HepG2 (cell line): Measurements from ENCODE around the gene EGFL8. TPM values are rescaled to one million over a fixed set of nuclear protein-coding genes. Genes with fewer than 3 reads are reported as not detected.

Source experiments
- CBX2 ChIP-seq, 2 experiments: fragments of 200-600 bp in 1 of 2; sonication (generic); formaldehyde crosslinking in 1 of 2; IDR thresholded peaks; 2 replicates each; pipeline versions ENCODE4 v1.7.0 to v1.8.1; 2018 to 2022; ENCODE audit warnings: low read depth in 2 of 2, low read length in 1 of 2, mild to moderate bottlenecking in 1 of 2, missing genetic modification reagents in 1 of 2
- CEBPZ ChIP-seq: IDR thresholded peaks from 2 replicates; pipeline ENCODE4 v1.6.1; 2012; ENCODE audit warnings: low read length, improper control_type of control experiment
- DMTF1 ChIP-seq: sonication (generic); formaldehyde crosslinking; IDR thresholded peaks from 2 replicates; pipeline ENCODE4 v1.4.0; 2020; ENCODE audit warnings: mild to moderate bottlenecking, missing genetic modification reagents
- HCFC1 ChIP-seq: fragments of 150-350 bp; IDR thresholded peaks from 2 replicates; pipeline ENCODE4 v1.6.1; 2014; ENCODE audit warnings: low read depth, low read length
- KDM5A ChIP-seq: fragments of 200-600 bp; sonication (generic); IDR thresholded peaks from 2 replicates; pipeline ENCODE4 v1.7.0; 2018; ENCODE audit warnings: antibody characterized with exemption, mild to moderate bottlenecking, low read length, borderline replicate concordance
- KMT2B ChIP-seq: IDR thresholded peaks from 2 replicates; pipeline ENCODE4 v1.6.1; 2016; ENCODE audit warnings: missing genetic modification reagents, missing compliant biosample characterization
- POGZ ChIP-seq: sonication (generic); formaldehyde crosslinking; IDR thresholded peaks from 2 replicates; pipeline ENCODE4 v1.4.0; 2020; ENCODE audit warnings: mild to moderate bottlenecking, missing genetic modification reagents
- THAP8 ChIP-seq: sonication (generic); formaldehyde crosslinking; IDR thresholded peaks from 2 replicates; pipeline ENCODE4 v1.5.1; 2020; ENCODE audit warnings: missing genetic modification reagents, mild to moderate bottlenecking, borderline replicate concordance
- TOE1 ChIP-seq: sonication (generic); formaldehyde crosslinking; IDR thresholded peaks from 2 replicates; pipeline ENCODE4 v1.4.0; 2020; ENCODE audit warnings: mild to moderate bottlenecking, missing genetic modification reagents
- ZBTB8A ChIP-seq: sonication (generic); formaldehyde crosslinking; IDR thresholded peaks from 2 replicates; pipeline ENCODE4 v1.4.0; 2020; ENCODE audit warnings: mild to moderate bottlenecking, low read depth, missing genetic modification reagents, borderline replicate concordance
- ZFP91 ChIP-seq: sonication (generic); formaldehyde crosslinking; IDR thresholded peaks from 2 replicates; pipeline ENCODE4 v1.9.0; 2022; ENCODE audit warnings: missing genetic modification reagents, mild to moderate bottlenecking, borderline replicate concordance
- ZKSCAN5 ChIP-seq: sonication (generic); formaldehyde crosslinking; IDR thresholded peaks from 2 replicates; pipeline ENCODE4 v1.5.1; 2020; ENCODE audit warnings: mild to moderate bottlenecking, missing genetic modification reagents
- ZMYM2 ChIP-seq: sonication (generic); formaldehyde crosslinking; IDR thresholded peaks from 2 replicates; pipeline ENCODE4 v1.8.0; 2022; ENCODE audit warnings: mild to moderate bottlenecking, missing genetic modification reagents
- ZNF605 ChIP-seq: sonication (generic); formaldehyde crosslinking; IDR thresholded peaks from 2 replicates; pipeline ENCODE4 v1.8.0; 2022; ENCODE audit warnings: mild to moderate bottlenecking, missing genetic modification reagents
- ZNF784 ChIP-seq: sonication (generic); formaldehyde crosslinking; IDR thresholded peaks from 2 replicates; pipeline ENCODE4 v1.5.1; 2020; ENCODE audit warnings: missing genetic modification reagents, mild to moderate bottlenecking, borderline replicate concordance
- polyA plus RNA-seq, 8 experiments: library from polyadenylated mRNA; depleted of rRNA in 3 of 8; stranded (reverse) in 7 of 8; unstranded in 1 of 8; fragments of >200 nt; fragmentation: Illumina TruSeq in 4 of 8; extraction: Trizol in 4 of 8; gene quantifications; 2 replicates each; pipeline versions ENCODE4 v1.2.1 to v1.2.3, GENCODE V29; 2011 to 2016; ENCODE audit warnings: low read depth in 4 of 8, missing spikeins in 1 of 8, mixed read lengths in 1 of 8; ENCODE audit not compliant: insufficient read depth in 1 of 8
- total RNA-seq, 5 experiments: library from RNA; depleted of rRNA; stranded (reverse); fragments of >200 nt; fragmentation: Illumina TruSeq; extraction: Trizol; gene quantifications; 2 replicates each; pipeline ENCODE4 v1.2.3, GENCODE V29; 2016; ENCODE audit warnings: low read depth in 1 of 5

Gene EGFL8
- total and polyA plus RNA-seq, 2 of the 13 experiments (the other 11 are each of a cell fraction or from before 2014, with no cell fraction given) = 10.0 to 11.5 TPM

GRCh38 chr6:32153564-32154513 is 10.6 kb upstream of the EGFL8 start, which contains the start of gene PPT2 (continued):
- TF ChIP-seq DMTF1 (CRISPR knock-in tag) (no peak; the same call in 1 of the 2 replicates), HCFC1 (peak; percentile 57), CBX2 (IDR thresholded peaks at IDR 0.05; ENCODE audit: low read depth, low read length) (no peak), CBX2 (CRISPR knock-in tag; IDR thresholded peaks at IDR 0.05; ENCODE audit: low read depth) (no peak), KDM5A (peak; percentile 92; the same call in 1 of the 2 replicates), ZFP91 (peak; percentile 75; the same call in 1 of the 2 replicates), ZBTB8A (CRISPR knock-in tag) (peak; percentile 93; the same call in 1 of the 2 replicates), ZMYM2 (CRISPR knock-in tag) (no peak), THAP8 (CRISPR knock-in tag) (0 out of 2 replicates have a peak, but pooled peaks have one; percentile 39), CEBPZ (no peak), ZNF605 (peak; percentile 71; the same call in 1 of the 2 replicates), KMT2B (CRISPR knock-in tag) (no peak), TOE1 (CRISPR knock-in tag) (no peak), POGZ (CRISPR knock-in tag) (no peak; the same call in 1 of the 2 replicates), ZNF784 (CRISPR knock-in tag) (peak; percentile 69; the same call in 1 of the 2 replicates), ZKSCAN5 (no peak)
